ENCODE data around the gene MUC3A.
"Not testable (repeated sequence)": the region's sequence is repeated elsewhere in the genome, so short reads cannot be mapped to it uniquely, and the experiment has no call there.

Gene MUC3A

GRCh38 chr7:100949227-100949932 is at the start of gene MUC3A:
MUC3A (plus strand) TSS chr7:100949534; CDS start chr7:100949625, 91 bp downstream.
- DNase-seq, result no peak

GRCh38 chr7:100900978-100901377 is 48.4 kb upstream of the MUC3A start:
- DNase-seq, result no peak

- DNase-seq, result no peak
These were observed 47.4 kb upstream of the MUC3A start for GRCh38 chr7:100901921-100902332.

GRCh38 chr7:100902638-100903037 is 46.7 kb upstream of the MUC3A start:
- no peak for DNase-seq

- DNase-seq, result no peak
These were observed 40.8 kb upstream of the MUC3A start for GRCh38 chr7:100908512-100908911.

- not testable (repeated sequence) for DNase-seq
These were observed 38.9 kb upstream of the MUC3A start for GRCh38 chr7:100910443-100910842.

GRCh38 chr7:100911484-100911883 is 37.9 kb upstream of the MUC3A start:
- DNase-seq, result no peak

- DNase-seq, result no peak
These were observed 35.0 kb upstream of the MUC3A start for GRCh38 chr7:100914208-100914878.

- DNase-seq, result no peak
These were observed 34.4 kb upstream of the MUC3A start for GRCh38 chr7:100914879-100915447.

GRCh38 chr7:100919335-100919734 is 30.0 kb upstream of the MUC3A start:
- not testable (repeated sequence) for DNase-seq

- not testable (repeated sequence) for DNase-seq
These were observed 29.4 kb upstream of the MUC3A start for GRCh38 chr7:100919779-100920437.

GRCh38 chr7:100921039-100921438 is 28.3 kb upstream of the MUC3A start:
- no peak for DNase-seq

- not testable (repeated sequence) for DNase-seq
These were observed 25.7 kb upstream of the MUC3A start for GRCh38 chr7:100923616-100924015.

GRCh38 chr7:100929808-100930174 is 19.5 kb upstream of the MUC3A start:
- DNase-seq, result no peak

- DNase-seq, result peak; percentile 15
These were observed 15.6 kb upstream of the MUC3A start for GRCh38 chr7:100933734-100934133.

GRCh38 chr7:100935381-100935780 is 14.0 kb upstream of the MUC3A start:
- DNase-seq, result not testable (repeated sequence)

- not testable (repeated sequence) for DNase-seq
These were observed 13.2 kb upstream of the MUC3A start for GRCh38 chr7:100936167-100936566.

GRCh38 chr7:100942045-100942774 is 7.1 kb upstream of the MUC3A start:
- DNase-seq, result no peak

- no peak for DNase-seq
These were observed 5.6 kb upstream of the MUC3A start for GRCh38 chr7:100943693-100944092.

- no peak for DNase-seq
These were observed 5.2 kb upstream of the MUC3A start for GRCh38 chr7:100944138-100944537.

GRCh38 chr7:100946111-100946510 is 3.2 kb upstream of the MUC3A start:
- DNase-seq, result no peak

GRCh38 chr7:100946766-100947365 is 2.5 kb upstream of the MUC3A start:
- DNase-seq, result no peak
